GM12874 (cell line): ENCODE measurements around the gene TBC1D1.

Experiments used
- CTCF ChIP-seq: IDR thresholded peaks from 2 replicates; pipeline ENCODE4 v1.5.1; 2011; ENCODE audit warnings: low read depth, mild to moderate bottlenecking, control low read depth, low read length, moderate library complexity; ENCODE audit not compliant: insufficient read depth

Gene TBC1D1

GRCh38 chr4:38149472-38149996 is 258.6 kb downstream of the TBC1D1 start:
- no peak for TF ChIP-seq CTCF

- no peak for TF ChIP-seq CTCF
Observed at GRCh38 chr4:38149997-38150671, 259.2 kb downstream of the TBC1D1 start.

- TF ChIP-seq CTCF: no peak
Observed at GRCh38 chr4:38150766-38151165, 259.9 kb downstream of the TBC1D1 start.

GRCh38 chr4:38151873-38152272 is 261.0 kb downstream of the TBC1D1 start:
- no peak for TF ChIP-seq CTCF

GRCh38 chr4:38152305-38152704 is 261.4 kb downstream of the TBC1D1 start:
- no peak for TF ChIP-seq CTCF

- TF ChIP-seq CTCF: no peak
Observed at GRCh38 chr4:38152721-38153386, 262.0 kb downstream of the TBC1D1 start.

GRCh38 chr4:38153387-38153760 is 262.5 kb downstream of the TBC1D1 start:
- no peak for TF ChIP-seq CTCF
